ENCODE results near the gene RNPEP.

GRCh38 chr1:202011994-202012393, 29.5 kb downstream of the RNPEP start:
- TF ChIP-seq NR1H2 (CRISPR knock-in tag; IDR thresholded peaks at IDR 0.05) (no peak), CTCF (IDR thresholded peaks at IDR 0.05) (no peak)

All from WTC11 (cell line).